Measurements from ENCODE around the gene CCDC50. TPM values are rescaled to one million over a fixed set of nuclear protein-coding genes. Genes with fewer than 3 reads are reported as not detected.

Gene CCDC50
- total and polyA plus RNA-seq, 8 donors = 17.6 to 226 (median 67.9) TPM

- intact Hi-C loops (cut with DNase I; ENCODE audit: low total_unique reads) = no loop called here
- Histone ChIP-seq H3K27me3 (no peaks in the 10 kb centered on the region), H3K9me3 (no peaks in the 10 kb centered on the region), H3K36me3 (no peaks in the 10 kb centered on the region), H3K4me3 (no peak overlapping the region), H3K4me1 (peaks cover 23 to 93% (median 56%) of the 10 kb centered on the region in 4 donors), H3K27ac (no peak overlapping the region)
- no peak for TF ChIP-seq POLR2A (IDR thresholded peaks at IDR 0.05)
- no peak for TF ChIP-seq CTCF (IDR thresholded peaks at IDR 0.05)
- no peak for TF ChIP-seq POLR2AphosphoS5 (IDR thresholded peaks at IDR 0.05)
- TF ChIP-seq EP300 (IDR thresholded peaks at IDR 0.05) = no peak
- DNase-seq = no peak
These were observed 13.2 kb downstream of the CCDC50 start for GRCh38 chr3:191342411-191342810.

GRCh38 chr3:191343115-191343514 is 13.9 kb downstream of the CCDC50 start:
- intact Hi-C loops (cut with DNase I; ENCODE audit: low total_unique reads) = no loop called here
- Histone ChIP-seq H3K9me3 (no peaks in the 10 kb centered on the region), H3K27me3 (no peaks in the 10 kb centered on the region), H3K27ac (no peak overlapping the region), H3K4me1 (peaks cover 21 to 93% (median 55%) of the 10 kb centered on the region in 4 donors), H3K36me3 (no peaks in the 10 kb centered on the region), H3K4me3 (no peak overlapping the region)
- DNase-seq = no peak
- WGBS, 5 donors = 58 to 75% (median 64%) methylated on average over 4 of the region's 4 CpGs
- TF ChIP-seq POLR2AphosphoS5 (IDR thresholded peaks at IDR 0.05) (no peak), EP300 (IDR thresholded peaks at IDR 0.05) (no peak), POLR2A (IDR thresholded peaks at IDR 0.05) (no peak), CTCF (IDR thresholded peaks at IDR 0.05) (no peak)

GRCh38 chr3:191343913-191344312 is 14.7 kb downstream of the CCDC50 start:
- Histone ChIP-seq H3K4me1 (peaks cover 21 to 93% (median 52%) of the 10 kb centered on the region in 4 donors), H3K27ac (no peak overlapping the region), H3K36me3 (no peaks in the 10 kb centered on the region), H3K27me3 (no peaks in the 10 kb centered on the region), H3K9me3 (no peaks in the 10 kb centered on the region), H3K4me3 (no peak overlapping the region)
- intact Hi-C loops (cut with DNase I; ENCODE audit: low total_unique reads) = no loop called here
- no peak for DNase-seq
- TF ChIP-seq POLR2AphosphoS5 (IDR thresholded peaks at IDR 0.05) (no peak), CTCF (IDR thresholded peaks at IDR 0.05) (no peak), EP300 (IDR thresholded peaks at IDR 0.05) (no peak), POLR2A (IDR thresholded peaks at IDR 0.05) (no peak)
- WGBS, 5 donors = 91 to 94% (median 93%) methylated on average over 5 of the region's 5 CpGs

- 73 to 82% (median 78%) methylated on average over 5 of the region's 5 CpGs for WGBS, 5 donors
- intact Hi-C loops (cut with DNase I; ENCODE audit: low total_unique reads) = no loop called here
- no peak overlapping the region for H3K4me3 ChIP-seq
These were observed 16.1 kb downstream of the CCDC50 start for GRCh38 chr3:191345334-191345733.

More at GRCh38 chr3:191345334-191345733, 16.1 kb downstream of the CCDC50 start:
- no peaks in the 10 kb centered on the region for H3K27me3 ChIP-seq
- H3K27ac ChIP-seq = no peak overlapping the region
- H3K36me3 ChIP-seq = no peaks in the 10 kb centered on the region
- H3K4me1 ChIP-seq = peaks cover 19 to 90% (median 49%) of the 10 kb centered on the region in 4 donors
- TF ChIP-seq POLR2AphosphoS5 (IDR thresholded peaks at IDR 0.05) (no peak), CTCF (IDR thresholded peaks at IDR 0.05) (no peak)
- no peaks in the 10 kb centered on the region for H3K9me3 ChIP-seq
- no peak for DNase-seq

All from stomach (tissue), 9 donors.